ENCODE results near the gene BBX. TPM values are rescaled to one million over a fixed set of nuclear protein-coding genes. Genes with fewer than 3 reads are reported as not detected.

The BBX gene
- total and polyA plus RNA-seq, 4 donors = 4.7 to 25.1 (median 20.5) TPM

- H3K27ac ChIP-seq (ENCODE audit: low read depth in 1 of 2, low read length in 2 of 2) = no peak overlapping the region
- H3K9ac ChIP-seq (ENCODE audit: low read depth in 1 of 2, low read length in 2 of 2) = no peak overlapping the region
- no peak for DNase-seq (ENCODE audit: low spot score)
- H3K9me3 ChIP-seq (ENCODE audit: control insufficient read depth in 4 of 4, low read length in 3 of 4) = no peaks in the 10 kb centered on the region
- H3K27me3 ChIP-seq (ENCODE audit: control insufficient read depth in 4 of 4, insufficient read depth in 4 of 4, low read length in 3 of 4) = no peaks in the 10 kb centered on the region
- H3K4me3 ChIP-seq (ENCODE audit: low read depth in 1 of 3, low read length in 3 of 3) = no peak overlapping the region
- H3K36me3 ChIP-seq (ENCODE audit: control insufficient read depth in 4 of 4, insufficient read depth in 3 of 4, low read depth in 1 of 4, low read length in 3 of 4) = peaks cover 0 to 16% (median 5%) of the 10 kb centered on the region in 4 donors
- 98% methylated on average over 2 of the region's 2 CpGs for WGBS
- H3K4me1 ChIP-seq (ENCODE audit: control insufficient read depth in 4 of 4, insufficient read depth in 4 of 4, low read length in 3 of 4) = no peaks in the 10 kb centered on the region
- TF ChIP-seq RAD21 (IDR thresholded peaks at IDR 0.05) = no peak
- no peak for TF ChIP-seq NR2F2 (IDR thresholded peaks at IDR 0.05)
- TF ChIP-seq JUND (IDR thresholded peaks at IDR 0.05) = no peak
- TF ChIP-seq CTCF (IDR thresholded peaks at IDR 0.05; ENCODE audit: low read depth, low read length, missing input control) = no peak
- no peak for TF ChIP-seq HNF4A (conservative IDR thresholded peaks at IDR 0.05)
- no peak for TF ChIP-seq YY1 (IDR thresholded peaks at IDR 0.05)
- no peak for TF ChIP-seq RXRA (IDR thresholded peaks at IDR 0.05)
Measured at GRCh38 chr3:107782054-107782453, 259.3 kb downstream of the BBX start.

DNA sequence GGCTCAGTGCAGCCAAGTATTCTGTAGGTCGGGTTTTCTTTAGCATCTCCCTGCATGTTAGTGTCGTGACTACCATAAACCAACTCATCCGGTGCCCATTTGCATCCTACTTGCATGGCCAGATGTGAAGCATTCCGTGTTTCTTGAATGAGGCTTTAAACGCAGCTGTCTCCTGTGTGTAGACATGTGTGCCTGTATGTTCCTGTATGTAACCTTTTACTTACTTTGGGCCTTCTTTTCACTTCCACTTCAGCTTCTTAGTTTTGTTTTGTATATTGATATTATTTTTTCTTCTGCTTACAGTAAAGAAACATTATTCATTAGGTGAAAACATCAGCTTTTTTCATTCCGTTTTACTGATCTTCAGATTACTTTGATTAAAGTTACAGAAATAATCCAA, 267.9 kb downstream of the BBX start:
- no peak overlapping the region for H3K9ac ChIP-seq (ENCODE audit: low read depth in 1 of 2, low read length in 2 of 2)
- DNase-seq (ENCODE audit: low spot score) = no peak
- 96% methylated on average over 6 of the region's 6 CpGs for WGBS
- no peak for TF ChIP-seq NR2F2 (IDR thresholded peaks at IDR 0.05)
- no peak for TF ChIP-seq FOXA1 (IDR thresholded peaks at IDR 0.05)
- no peak for TF ChIP-seq ZBTB33 (IDR thresholded peaks at IDR 0.05)
- H3K9me3 ChIP-seq (ENCODE audit: control insufficient read depth in 4 of 4, low read length in 3 of 4) = no peaks in the 10 kb centered on the region
- H3K4me1 ChIP-seq (ENCODE audit: control insufficient read depth in 4 of 4, insufficient read depth in 4 of 4, low read length in 3 of 4) = peaks cover 0 to 4% (median 1%) of the 10 kb centered on the region in 4 donors
- H3K36me3 ChIP-seq (ENCODE audit: control insufficient read depth in 4 of 4, insufficient read depth in 3 of 4, low read depth in 1 of 4, low read length in 3 of 4) = peaks cover 0 to 6% (median 2%) of the 10 kb centered on the region in 4 donors
- no peaks in the 10 kb centered on the region for H3K27me3 ChIP-seq (ENCODE audit: control insufficient read depth in 4 of 4, insufficient read depth in 4 of 4, low read length in 3 of 4)
- no peak overlapping the region for H3K27ac ChIP-seq (ENCODE audit: low read depth in 1 of 2, low read length in 2 of 2)
- H3K4me3 ChIP-seq (ENCODE audit: low read depth in 1 of 3, low read length in 3 of 3) = no peak overlapping the region

- Histone ChIP-seq H3K27me3 (ENCODE audit: control insufficient read depth in 4 of 4, insufficient read depth in 4 of 4, low read length in 3 of 4) (no peaks in the 10 kb centered on the region), H3K4me3 (ENCODE audit: low read depth in 1 of 3, low read length in 3 of 3) (no peak overlapping the region), H3K36me3 (ENCODE audit: control insufficient read depth in 4 of 4, insufficient read depth in 3 of 4, low read depth in 1 of 4, low read length in 3 of 4) (peaks cover 0 to 6% (median 2%) of the 10 kb centered on the region in 4 donors), H3K9me3 (ENCODE audit: control insufficient read depth in 4 of 4, low read length in 3 of 4) (no peaks in the 10 kb centered on the region), H3K9ac (ENCODE audit: low read depth in 1 of 2, low read length in 2 of 2) (no peak overlapping the region), H3K27ac (ENCODE audit: low read depth in 1 of 2, low read length in 2 of 2) (no peak overlapping the region), H3K4me1 (ENCODE audit: control insufficient read depth in 4 of 4, insufficient read depth in 4 of 4, low read length in 3 of 4) (peaks cover 0 to 4% (median 1%) of the 10 kb centered on the region in 4 donors)
- no peak for DNase-seq (ENCODE audit: low spot score)
- TF ChIP-seq REST (IDR thresholded peaks at IDR 0.05) (no peak), HNF4G (IDR thresholded peaks at IDR 0.05) (no peak), NR2F2 (IDR thresholded peaks at IDR 0.05) (no peak), JUND (IDR thresholded peaks at IDR 0.05) (no peak)
- 89% methylated on average over 1 of the region's 1 CpG for WGBS
Measured at GRCh38 chr3:107791027-107791426, 268.3 kb downstream of the BBX start.
